NCI-H2196 (cell line): ENCODE results near the gene PPP6R3.
A peak's percentile ranks its signal among the peaks of the same experiment; 100 is the strongest.
"Not testable (repeated sequence)": the region's sequence is repeated elsewhere in the genome, so short reads cannot be mapped to it uniquely, and the experiment has no call there.

Experiments
- DNase-seq: peaks from one replicate; lab custom pipeline; 2025; ENCODE audit not compliant: unreplicated experiment; lab: John Stamatoyannopoulos, UW

The PPP6R3 gene

GRCh38 chr11:68460741-68461574, at the start of gene PPP6R3:
PPP6R3 (plus strand) TSS chr11:68460752; CDS start chr11:68537665, 76,913 bp downstream.
- no peak for DNase-seq

GRCh38 chr11:68411501-68411991, 49.0 kb upstream of the PPP6R3 start:
- peak; percentile 68 for DNase-seq

- no peak for DNase-seq
Measured at GRCh38 chr11:68412593-68413475, 47.7 kb upstream of the PPP6R3 start.

GRCh38 chr11:68413591-68413999, 47.0 kb upstream of the PPP6R3 start:
- DNase-seq = no peak

GRCh38 chr11:68414496-68415221, 45.9 kb upstream of the PPP6R3 start:
- DNase-seq = no peak

GRCh38 chr11:68416070-68416578, 44.4 kb upstream of the PPP6R3 start:
- no peak for DNase-seq

- DNase-seq = no peak
Measured at GRCh38 chr11:68418648-68419047, 41.9 kb upstream of the PPP6R3 start.

GRCh38 chr11:68420171-68420570, 40.4 kb upstream of the PPP6R3 start:
- DNase-seq = no peak

- DNase-seq = no peak
Measured at GRCh38 chr11:68423481-68423880, 37.1 kb upstream of the PPP6R3 start.

GRCh38 chr11:68424101-68424632, 36.4 kb upstream of the PPP6R3 start:
- DNase-seq = no peak

- DNase-seq = no peak
Measured at GRCh38 chr11:68424981-68425865, 35.3 kb upstream of the PPP6R3 start.

GRCh38 chr11:68425866-68426380, 34.6 kb upstream of the PPP6R3 start:
- no peak for DNase-seq

GRCh38 chr11:68429661-68430060, 30.9 kb upstream of the PPP6R3 start:
- no peak for DNase-seq

GRCh38 chr11:68430384-68430783, 30.2 kb upstream of the PPP6R3 start:
- no peak for DNase-seq

GRCh38 chr11:68430801-68431200, 29.8 kb upstream of the PPP6R3 start:
- DNase-seq = peak; percentile 65

- no peak for DNase-seq
Measured at GRCh38 chr11:68431984-68432645, 28.4 kb upstream of the PPP6R3 start.

- DNase-seq = no peak
Measured at GRCh38 chr11:68432874-68433273, 27.7 kb upstream of the PPP6R3 start.

- no peak for DNase-seq
Measured at GRCh38 chr11:68433541-68433940, 27.0 kb upstream of the PPP6R3 start.

GRCh38 chr11:68434159-68434558, 26.4 kb upstream of the PPP6R3 start:
- not testable (repeated sequence) for DNase-seq
